ENCODE results near the gene CGA.
"Not testable (repeated sequence)": the region's sequence is repeated elsewhere in the genome, so short reads cannot be mapped to it uniquely, and the experiment has no call there.

The CGA gene

GRCh38 chr6:87095087-87095509, at the start of gene CGA:
Gene CGA (minus strand): TSS chr6:87095106. CDS start chr6:87088200, 6,906 bp downstream.
- DNase-seq (ENCODE audit: low read depth), result no peak

- DNase-seq (ENCODE audit: low read depth), result not testable (repeated sequence)
Measured at GRCh38 chr6:87139927-87140326, 45.0 kb upstream of the CGA start.

- DNase-seq (ENCODE audit: low read depth), result no peak
Measured at GRCh38 chr6:87139236-87139635, 44.3 kb upstream of the CGA start.

- no peak for DNase-seq (ENCODE audit: low read depth)
Measured at GRCh38 chr6:87136963-87137362, 42.1 kb upstream of the CGA start.

GRCh38 chr6:87127737-87128136, 32.8 kb upstream of the CGA start:
- no peak for DNase-seq (ENCODE audit: low read depth)

GRCh38 chr6:87126501-87126900, 31.6 kb upstream of the CGA start:
- DNase-seq (ENCODE audit: low read depth), result no peak

GRCh38 chr6:87124074-87124473, 29.2 kb upstream of the CGA start:
- DNase-seq (ENCODE audit: low read depth), result no peak

- no peak for DNase-seq (ENCODE audit: low read depth)
Measured at GRCh38 chr6:87122477-87122876, 27.6 kb upstream of the CGA start.

- DNase-seq (ENCODE audit: low read depth), result no peak
Measured at GRCh38 chr6:87118054-87118453, 23.1 kb upstream of the CGA start.

GRCh38 chr6:87116922-87117321, 22.0 kb upstream of the CGA start:
- DNase-seq (ENCODE audit: low read depth), result no peak

GRCh38 chr6:87115402-87116135, 20.7 kb upstream of the CGA start:
- no peak for DNase-seq (ENCODE audit: low read depth)

GRCh38 chr6:87110636-87111035, 15.7 kb upstream of the CGA start:
- no peak for DNase-seq (ENCODE audit: low read depth)

- no peak for DNase-seq (ENCODE audit: low read depth)
Measured at GRCh38 chr6:87105823-87106222, 10.9 kb upstream of the CGA start.

- no peak for DNase-seq (ENCODE audit: low read depth)
Measured at GRCh38 chr6:87104667-87105066, 9.8 kb upstream of the CGA start.

GRCh38 chr6:87103977-87104601, 9.2 kb upstream of the CGA start:
- DNase-seq (ENCODE audit: low read depth), result no peak

GRCh38 chr6:87102151-87102621, 7.3 kb upstream of the CGA start:
- no peak for DNase-seq (ENCODE audit: low read depth)

GRCh38 chr6:87101067-87101466, 6.2 kb upstream of the CGA start:
- no peak for DNase-seq (ENCODE audit: low read depth)

GRCh38 chr6:87100216-87100615, 5.3 kb upstream of the CGA start:
- no peak for DNase-seq (ENCODE audit: low read depth)

- no peak for DNase-seq (ENCODE audit: low read depth)
Measured at GRCh38 chr6:87099472-87099871, 4.6 kb upstream of the CGA start.

GRCh38 chr6:87094576-87094975, 330 bp downstream of the CGA start:
- DNase-seq (ENCODE audit: low read depth), result no peak

- DNase-seq (ENCODE audit: low read depth), result no peak
Measured at GRCh38 chr6:87093651-87094050, 1.3 kb downstream of the CGA start.

GRCh38 chr6:87093199-87093598, 1.7 kb downstream of the CGA start:
- DNase-seq (ENCODE audit: low read depth), result no peak

GRCh38 chr6:87092435-87092834, 2.5 kb downstream of the CGA start:
- no peak for DNase-seq (ENCODE audit: low read depth)

- DNase-seq (ENCODE audit: low read depth), result no peak
Measured at GRCh38 chr6:87089135-87089534, 5.8 kb downstream of the CGA start.

Data from stimulated activated CD8-positive, alpha-beta memory T cell treated with anti-CD3 and anti-CD28 coated beads, Interleukin-12 subunit alpha, Interleukin-12 subunit beta, amount 100 ng/mL, for 4 hours (primary cell).